A549 (cell line): ENCODE data around the gene PIAS4. TPM values are rescaled to one million over a fixed set of nuclear protein-coding genes. Genes with fewer than 3 reads are reported as not detected.

Source experiments
- ATAC-seq, 2 experiments: fragments of 200-7000 bp in 1 of 2; fragments of >200 bp in 1 of 2; cut with Nextera tagmentation in 1 of 2; cut with Tn5 transposase in 1 of 2; 3 replicates each; pipeline versions ENCODE4 v1.8.0 to v1.9.1; 2018 to 2020; ENCODE audit warnings: mild to moderate bottlenecking in 1 of 2, moderate library complexity in 1 of 2
- CTCF ChIA-PET: fragments of 300-600 bp; sonication (Branson Sonifier 250); formaldehyde crosslinking; extraction: SDS; loops from one replicate; lab custom pipeline; 2021; ENCODE audit warnings: antibody characterized with exemption, inconsistent platforms; lab: Yijun Ruan, JAX
- POLR2A ChIA-PET: fragments of 350-600 bp; formaldehyde crosslinking; extraction: SDS; loops from one replicate; lab custom pipeline; 2021; ENCODE audit warnings: antibody characterized with exemption, inconsistent platforms; lab: Yijun Ruan, JAX
- DNase-seq, 2 experiments: peaks; one replicate each; pipeline versions ENCODE4 v3.0.0 to v3.0.0-alpha.2; 2011 to 2016; ENCODE audit warnings: low read depth in 1 of 2, low spot score in 1 of 2
- FAIRE-seq: peaks from 2 replicates; lab custom pipeline; 2011; peaks lifted over from hg19 to GRCh38; lab: Jason Lieb, UNC
- H3K27ac ChIP-seq, 2 experiments: fragments of >200 bp; sonication (Bioruptor Twin); formaldehyde crosslinking; 3 replicates each; pipeline ENCODE4 v1.5.1; 2016 to 2017
- H3K4me1 ChIP-seq: fragments of >200 bp; sonication (Bioruptor Twin); formaldehyde crosslinking; 3 replicates; pipeline ENCODE4 v1.6.1; 2016
- H3K4me2 ChIP-seq: fragments of >200 bp; sonication (Bioruptor Twin); formaldehyde crosslinking; 3 replicates; pipeline ENCODE4 v1.6.1; 2016
- H3K4me3 ChIP-seq: fragments of >200 bp; sonication (Bioruptor Twin); formaldehyde crosslinking; 3 replicates; pipeline ENCODE4 v1.5.1; 2016
- H3K9me3 ChIP-seq: fragments of >200 bp; sonication (Bioruptor Twin); formaldehyde crosslinking; 3 replicates; pipeline ENCODE4 v1.6.1; 2016
- BHLHE40 ChIP-seq: IDR thresholded peaks from 2 replicates; pipeline ENCODE4 v1.6.1; 2012; ENCODE audit warnings: low read depth, low read length, inconsistent platforms
- CBX8 ChIP-seq: fragments of 200-600 bp; sonication (generic); IDR thresholded peaks from 2 replicates; pipeline ENCODE4 v1.6.1; 2016
- CHD2 ChIP-seq: fragments of 150-350 bp; IDR thresholded peaks from 2 replicates; pipeline ENCODE4 v1.6.1; 2014; ENCODE audit warnings: low read length; ENCODE audit not compliant: partially characterized antibody
- EHF ChIP-seq: fragments of 250-450 bp; sonication (Bioruptor Pico); IDR thresholded peaks from 2 replicates; pipeline ENCODE4 v1.5.0; 2020; ENCODE audit warnings: mild to moderate bottlenecking
- FOSB ChIP-seq: fragments of 250-450 bp; sonication (Bioruptor Pico); IDR thresholded peaks from 2 replicates; pipeline ENCODE4 v1.5.0; 2020; ENCODE audit warnings: mild to moderate bottlenecking, moderate library complexity
- FOSL2 ChIP-seq, 2 experiments: fragments of 450-650 bp in 1 of 2; fragments of >200 bp in 1 of 2; sonication (Bioruptor Twin) in 1 of 2; formaldehyde crosslinking; IDR thresholded peaks; 2 replicates each; pipeline versions ENCODE4 v1.5.0 to v1.6.1; 2016 to 2020; ENCODE audit warnings: mild to moderate bottlenecking in 1 of 2, moderate library complexity in 1 of 2
- GATA3 ChIP-seq: IDR thresholded peaks from 2 replicates; pipeline ENCODE4 v1.6.1; 2012; ENCODE audit warnings: borderline replicate concordance
- HEYL ChIP-seq: fragments of 250-450 bp; sonication (Bioruptor Pico); IDR thresholded peaks from 2 replicates; pipeline ENCODE4 v1.8.0; 2021; ENCODE audit warnings: mild to moderate bottlenecking, moderate library complexity
- HOXB13 ChIP-seq: fragments of 250-450 bp; sonication (Bioruptor Pico); IDR thresholded peaks from 2 replicates; pipeline ENCODE4 v1.5.0; 2020; ENCODE audit warnings: low read depth, mild to moderate bottlenecking, moderate library complexity
- HOXB5 ChIP-seq: fragments of 250-450 bp; sonication (Bioruptor Pico); IDR thresholded peaks from 2 replicates; pipeline ENCODE4 v1.5.0; 2020; ENCODE audit warnings: mild to moderate bottlenecking, moderate library complexity
- JUN ChIP-seq, 2 experiments: fragments of >200 bp; sonication (Bioruptor Twin); formaldehyde crosslinking; IDR thresholded peaks; 2 replicates in 1 of 2; 3 replicates in 1 of 2; pipeline ENCODE4 v1.6.1; 2016 to 2017
- KDM5A ChIP-seq: fragments of 200-600 bp; sonication (generic); IDR thresholded peaks from 2 replicates; pipeline ENCODE4 v1.6.1; 2016; ENCODE audit warnings: antibody characterized with exemption, mild to moderate bottlenecking
- MAZ ChIP-seq: fragments of 150-350 bp; IDR thresholded peaks from 2 replicates; pipeline ENCODE4 v1.6.1; 2014; ENCODE audit warnings: antibody characterized with exemption, low read depth, low read length, borderline replicate concordance
- NFE2L2 ChIP-seq: fragments of 150-350 bp; conservative IDR thresholded peaks from 2 replicates; pipeline ENCODE4 v1.6.1; 2014; ENCODE audit warnings: low read length
- NR3C1 ChIP-seq: fragments of >200 bp; sonication (Bioruptor Twin); formaldehyde crosslinking; IDR thresholded peaks from 3 replicates; pipeline ENCODE4 v1.6.1; 2017
- PHF8 ChIP-seq: fragments of 200-600 bp; sonication (generic); IDR thresholded peaks from 2 replicates; pipeline ENCODE4 v1.6.1; 2016; ENCODE audit warnings: low read depth, mild to moderate bottlenecking, antibody characterized with exemption, moderate library complexity, borderline replicate concordance
- RCOR1 ChIP-seq: fragments of 150-350 bp; IDR thresholded peaks from 2 replicates; pipeline ENCODE4 v1.6.1; 2014; ENCODE audit warnings: antibody characterized with exemption, low read length, low read depth
- RFX5 ChIP-seq: fragments of 450-650 bp; IDR thresholded peaks from 2 replicates; pipeline ENCODE4 v1.7.1; 2014; ENCODE audit warnings: antibody characterized with exemption, mild to moderate bottlenecking, moderate library complexity
- RNF2 ChIP-seq: fragments of 200-600 bp; sonication (generic); IDR thresholded peaks from 2 replicates; pipeline ENCODE4 v1.6.1; 2016; ENCODE audit warnings: low read depth, mild to moderate bottlenecking, antibody characterized with exemption, moderate library complexity, borderline replicate concordance
- WGBS: methylation state at CpG from one replicate; pipeline ENCODE4 v1.1.6; 2017; ENCODE audit errors: missing lambda C conversion rate; 5-methylcytosine and 5-hydroxymethylcytosine counted together
- polyA plus RNA-seq, 4 experiments: library from polyadenylated mRNA; depleted of rRNA in 3 of 4; stranded (reverse); fragments of >200 nt; fragmentation: RNase III in 1 of 4; extraction: RNeasy Plus Mini Kit Qiagen cat#74134 plus additional on column Dnase treatment in 1 of 4; gene quantifications; 2 replicates in 3 of 4; 3 replicates in 1 of 4; pipeline ENCODE4 v1.2.3, GENCODE V29; 2011 to 2017
- TF ChIP-seq, protein P1 (sequence below): fragments of 250-450 bp; sonication (Bioruptor Pico); IDR thresholded peaks from 2 replicates; pipeline ENCODE4 v1.5.0; 2021; ENCODE audit warnings: mild to moderate bottlenecking, moderate library complexity, borderline replicate concordance
- TF ChIP-seq, protein P2 (sequence below): fragments of 250-450 bp; sonication (Bioruptor Pico); IDR thresholded peaks from 2 replicates; pipeline ENCODE4 v1.5.0; 2020; ENCODE audit warnings: low read depth, mild to moderate bottlenecking, moderate library complexity
- TF ChIP-seq, protein P3 (sequence below): fragments of >200 bp; sonication (Bioruptor Twin); formaldehyde crosslinking; IDR thresholded peaks from 3 replicates; pipeline ENCODE4 v1.5.1; 2016
- TF ChIP-seq, protein P4 (sequence below): IDR thresholded peaks from 2 replicates; pipeline ENCODE4 v1.6.1; 2012
- TF ChIP-seq, protein P5 (sequence below): fragments of 450-650 bp; IDR thresholded peaks from 2 replicates; pipeline ENCODE4 v1.6.1; 2014; ENCODE audit warnings: antibody characterized with exemption

Gene PIAS4
- polyA plus RNA-seq, 2 of the 4 experiments (the other 2 are of a cell fraction): 5.2 to 12.8 TPM

DNA sequence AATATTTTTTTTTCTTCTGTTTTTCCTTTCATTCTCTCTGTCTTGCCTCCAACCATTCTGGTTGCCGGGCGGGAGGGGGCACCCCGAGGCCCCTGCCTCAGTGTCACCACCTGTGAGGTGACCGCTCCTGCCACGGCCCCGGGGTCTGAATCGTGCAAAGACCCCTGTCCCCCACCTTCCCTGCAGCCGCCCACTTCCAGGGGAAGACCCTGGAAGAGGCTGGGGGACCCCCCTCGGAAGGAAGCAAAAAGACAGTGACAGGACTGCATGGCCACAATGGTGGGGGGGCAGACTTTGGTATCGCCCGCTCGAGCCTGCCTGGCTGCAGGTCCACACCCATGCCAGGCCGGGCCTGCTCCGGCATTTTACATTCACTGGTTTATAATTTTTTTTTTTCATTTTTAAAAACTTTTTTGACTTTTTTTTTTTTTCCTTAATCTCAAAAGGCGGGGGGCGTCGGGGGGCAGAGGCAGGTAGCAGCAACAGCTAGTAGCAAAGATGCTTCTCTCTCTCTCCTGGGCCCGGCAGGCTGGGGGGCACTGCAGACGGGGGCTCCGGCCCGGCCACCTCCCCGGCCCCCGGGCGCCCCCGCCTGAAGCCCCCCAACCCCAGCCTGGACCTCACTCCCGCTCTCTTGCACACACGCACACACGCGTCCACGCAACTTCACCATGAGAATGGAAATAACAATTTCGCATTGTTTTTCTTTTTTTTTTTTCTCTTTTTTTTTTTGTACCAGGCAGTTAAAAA is 36.6 kb downstream of the PIAS4 start (continued):
- TF ChIP-seq FOSB (CRISPR knock-in tag) (no peak), RNF2 (no peak), FOSL2 (IDR thresholded peaks at IDR 0.05) (no peak), FOSL2 (CRISPR knock-in tag; IDR thresholded peaks at IDR 0.05) (no peak), EHF (CRISPR knock-in tag) (no peak), JUN (IDR thresholded peaks at IDR 0.05) (no peak)
- TF ChIP-seq, protein P1, sequence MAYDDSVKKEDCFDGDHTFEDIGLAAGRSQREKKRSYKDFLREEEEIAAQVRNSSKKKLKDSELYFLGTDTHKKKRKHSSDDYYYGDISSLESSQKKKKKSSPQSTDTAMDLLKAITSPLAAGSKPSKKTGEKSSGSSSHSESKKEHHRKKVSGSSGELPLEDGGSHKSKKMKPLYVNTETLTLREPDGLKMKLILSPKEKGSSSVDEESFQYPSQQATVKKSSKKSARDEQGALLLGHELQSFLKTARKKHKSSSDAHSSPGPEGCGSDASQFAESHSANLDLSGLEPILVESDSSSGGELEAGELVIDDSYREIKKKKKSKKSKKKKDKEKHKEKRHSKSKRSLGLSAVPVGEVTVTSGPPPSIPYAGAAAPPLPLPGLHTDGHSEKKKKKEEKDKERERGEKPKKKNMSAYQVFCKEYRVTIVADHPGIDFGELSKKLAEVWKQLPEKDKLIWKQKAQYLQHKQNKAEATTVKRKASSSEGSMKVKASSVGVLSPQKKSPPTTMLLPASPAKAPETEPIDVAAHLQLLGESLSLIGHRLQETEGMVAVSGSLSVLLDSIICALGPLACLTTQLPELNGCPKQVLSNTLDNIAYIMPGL: no peak

DNA sequence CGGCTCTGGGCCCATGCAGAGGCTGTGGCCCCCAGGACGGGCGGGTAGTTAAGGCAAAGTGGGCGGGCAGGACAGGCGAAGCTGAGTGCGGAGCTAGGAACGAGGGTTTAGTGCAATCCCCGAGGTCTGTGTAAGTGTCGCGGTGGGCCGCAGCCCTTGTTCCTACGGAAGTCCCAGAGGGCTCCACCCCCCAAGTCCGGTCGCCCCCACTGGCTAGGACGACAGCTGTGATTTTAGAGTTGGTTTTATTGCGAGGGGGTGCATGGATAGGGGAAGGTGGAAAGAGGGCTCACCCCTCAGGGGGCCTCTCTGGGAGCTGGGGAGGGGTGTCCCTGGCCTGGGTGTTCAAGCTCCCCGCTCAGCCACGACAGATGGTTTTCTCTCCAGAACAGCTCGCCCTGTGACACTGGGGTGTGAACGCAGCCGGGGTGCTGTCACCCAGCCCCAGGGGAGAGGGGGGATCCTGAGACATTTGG is 37.5 kb downstream of the PIAS4 start:
- DNase-seq (no peak), ATAC-seq (no peak), FAIRE-seq (no peak)
- TF ChIP-seq, protein P2, sequence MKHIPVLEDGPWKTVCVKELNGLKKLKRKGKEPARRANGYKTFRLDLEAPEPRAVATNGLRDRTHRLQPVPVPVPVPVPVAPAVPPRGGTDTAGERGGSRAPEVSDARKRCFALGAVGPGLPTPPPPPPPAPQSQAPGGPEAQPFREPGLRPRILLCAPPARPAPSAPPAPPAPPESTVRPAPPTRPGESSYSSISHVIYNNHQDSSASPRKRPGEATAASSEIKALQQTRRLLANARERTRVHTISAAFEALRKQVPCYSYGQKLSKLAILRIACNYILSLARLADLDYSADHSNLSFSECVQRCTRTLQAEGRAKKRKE (CRISPR knock-in tag): no peak
- TF ChIP-seq MAZ (no peak), GATA3 (no peak), HEYL (CRISPR knock-in tag) (no peak), KDM5A (no peak), JUN (IDR thresholded peaks at IDR 0.05) (no peak), CBX8 (no peak), NR3C1 (no peak)
- Histone ChIP-seq H3K4me2 (no peak overlapping the region), H3K27ac (no peak overlapping the region), H3K4me3 (no peak overlapping the region), H3K4me1 (no peaks in the 10 kb centered on the region), H3K9me3 (no peaks in the 10 kb centered on the region)
- 89% methylated on average over 21 of the region's 21 CpGs for WGBS
- ChIA-PET CTCF (interaction anchor here (0.6 to 1.3 kb wide), 3 partner anchors 19 to 162 kb away, joined by 4 to 7 read pairs (median 4); no protein-coding TSS in a partner anchor), POLR2A (no interaction called here)

DNA sequence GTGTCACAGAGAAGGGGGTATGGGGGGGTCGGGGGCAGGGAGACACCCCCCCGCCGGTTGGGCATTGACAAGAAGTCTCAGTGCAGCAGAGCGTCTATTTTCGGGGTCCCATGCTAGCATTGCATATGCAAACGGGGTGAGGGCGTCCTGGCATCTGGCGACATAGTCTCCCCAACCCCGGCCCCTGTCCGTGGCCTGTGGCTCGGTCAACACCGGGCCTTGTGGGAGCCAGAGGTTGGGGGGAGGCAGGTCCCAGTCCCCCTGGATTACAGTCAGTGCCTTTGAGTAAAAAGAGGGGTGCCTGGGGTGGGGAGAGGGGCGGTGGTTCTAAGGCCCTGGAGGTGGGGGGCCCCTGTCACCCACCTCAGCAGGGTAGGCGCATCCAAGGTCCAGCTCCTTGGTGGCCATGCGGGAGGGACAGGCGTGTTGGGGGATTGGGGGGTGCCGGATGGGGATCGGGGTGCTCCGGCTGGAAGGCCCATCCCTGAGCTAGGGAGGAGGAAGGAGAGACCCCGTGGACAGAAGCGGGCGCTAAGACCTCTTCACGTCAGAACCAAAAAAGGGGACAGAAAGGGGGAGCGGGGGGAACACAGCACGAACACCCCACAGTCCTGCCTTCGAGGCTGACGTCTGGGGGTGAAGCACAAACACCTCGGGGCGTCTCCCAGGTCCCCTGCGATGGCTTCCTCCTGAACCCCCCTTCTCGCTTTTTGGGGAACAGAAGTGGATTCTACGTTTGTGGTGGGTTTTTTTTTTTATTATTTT is 38.2 kb downstream of the PIAS4 start:
- WGBS: 91% methylated on average over 28 of the region's 32 CpGs
- Histone ChIP-seq H3K4me1 (no peaks in the 10 kb centered on the region), H3K4me2 (no peak overlapping the region), H3K9me3 (no peaks in the 10 kb centered on the region), H3K4me3 (no peak overlapping the region), H3K27ac (no peak overlapping the region)
- ChIA-PET POLR2A (no interaction called here), CTCF (interaction anchor here (1.1 to 1.3 kb wide), 2 partner anchors 18 to 161 kb away, joined by 4 to 7 read pairs; no protein-coding TSS in a partner anchor)
- FAIRE-seq (no peak), ATAC-seq (no peak), DNase-seq (no peak)
- TF ChIP-seq HOXB13 (CRISPR knock-in tag): no peak
- no peak for TF ChIP-seq NFE2L2
- no peak for TF ChIP-seq RFX5
- TF ChIP-seq CHD2: no peak
- TF ChIP-seq, protein P3, sequence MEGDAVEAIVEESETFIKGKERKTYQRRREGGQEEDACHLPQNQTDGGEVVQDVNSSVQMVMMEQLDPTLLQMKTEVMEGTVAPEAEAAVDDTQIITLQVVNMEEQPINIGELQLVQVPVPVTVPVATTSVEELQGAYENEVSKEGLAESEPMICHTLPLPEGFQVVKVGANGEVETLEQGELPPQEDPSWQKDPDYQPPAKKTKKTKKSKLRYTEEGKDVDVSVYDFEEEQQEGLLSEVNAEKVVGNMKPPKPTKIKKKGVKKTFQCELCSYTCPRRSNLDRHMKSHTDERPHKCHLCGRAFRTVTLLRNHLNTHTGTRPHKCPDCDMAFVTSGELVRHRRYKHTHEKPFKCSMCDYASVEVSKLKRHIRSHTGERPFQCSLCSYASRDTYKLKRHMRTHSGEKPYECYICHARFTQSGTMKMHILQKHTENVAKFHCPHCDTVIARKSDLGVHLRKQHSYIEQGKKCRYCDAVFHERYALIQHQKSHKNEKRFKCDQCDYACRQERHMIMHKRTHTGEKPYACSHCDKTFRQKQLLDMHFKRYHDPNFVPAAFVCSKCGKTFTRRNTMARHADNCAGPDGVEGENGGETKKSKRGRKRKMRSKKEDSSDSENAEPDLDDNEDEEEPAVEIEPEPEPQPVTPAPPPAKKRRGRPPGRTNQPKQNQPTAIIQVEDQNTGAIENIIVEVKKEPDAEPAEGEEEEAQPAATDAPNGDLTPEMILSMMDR: no peak
- TF ChIP-seq, protein P4, sequence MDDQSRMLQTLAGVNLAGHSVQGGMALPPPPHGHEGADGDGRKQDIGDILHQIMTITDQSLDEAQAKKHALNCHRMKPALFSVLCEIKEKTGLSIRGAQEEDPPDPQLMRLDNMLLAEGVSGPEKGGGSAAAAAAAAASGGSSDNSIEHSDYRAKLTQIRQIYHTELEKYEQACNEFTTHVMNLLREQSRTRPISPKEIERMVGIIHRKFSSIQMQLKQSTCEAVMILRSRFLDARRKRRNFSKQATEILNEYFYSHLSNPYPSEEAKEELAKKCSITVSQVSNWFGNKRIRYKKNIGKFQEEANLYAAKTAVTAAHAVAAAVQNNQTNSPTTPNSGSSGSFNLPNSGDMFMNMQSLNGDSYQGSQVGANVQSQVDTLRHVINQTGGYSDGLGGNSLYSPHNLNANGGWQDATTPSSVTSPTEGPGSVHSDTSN: no peak
- no peak for TF ChIP-seq RCOR1
- TF ChIP-seq PHF8: no peak
- no peak for TF ChIP-seq RNF2
- TF ChIP-seq HEYL (CRISPR knock-in tag): no peak
- TF ChIP-seq, protein P1: no peak
- no peak for TF ChIP-seq HOXB5 (CRISPR knock-in tag)
- no peak for TF ChIP-seq BHLHE40
- TF ChIP-seq, protein P5, sequence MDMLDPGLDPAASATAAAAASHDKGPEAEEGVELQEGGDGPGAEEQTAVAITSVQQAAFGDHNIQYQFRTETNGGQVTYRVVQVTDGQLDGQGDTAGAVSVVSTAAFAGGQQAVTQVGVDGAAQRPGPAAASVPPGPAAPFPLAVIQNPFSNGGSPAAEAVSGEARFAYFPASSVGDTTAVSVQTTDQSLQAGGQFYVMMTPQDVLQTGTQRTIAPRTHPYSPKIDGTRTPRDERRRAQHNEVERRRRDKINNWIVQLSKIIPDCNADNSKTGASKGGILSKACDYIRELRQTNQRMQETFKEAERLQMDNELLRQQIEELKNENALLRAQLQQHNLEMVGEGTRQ: no peak
